ENCODE data around the gene APOBR.

DNA sequence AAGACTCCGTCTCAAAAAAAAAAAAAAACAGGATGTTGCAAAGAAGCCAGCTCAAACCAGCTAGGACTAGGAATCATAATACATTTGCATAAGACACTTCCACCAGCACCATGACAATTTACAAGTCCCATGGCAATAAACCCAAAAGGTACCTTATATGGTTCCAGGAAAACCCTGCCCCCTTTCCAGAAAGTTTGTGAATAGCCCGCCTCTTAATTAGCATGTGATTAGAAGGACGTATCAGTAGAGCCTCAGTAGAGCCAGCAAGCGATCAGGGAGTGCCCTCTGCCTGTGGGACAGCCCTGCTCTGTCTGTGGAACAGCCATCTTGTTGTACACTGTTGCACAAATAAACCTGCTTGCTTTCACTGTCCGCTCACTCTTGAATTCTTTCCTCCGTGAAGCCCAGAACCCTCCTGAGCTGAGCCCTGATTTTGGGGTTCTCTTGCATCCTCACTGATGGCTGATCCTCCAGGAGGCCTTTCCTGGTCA lies 30.3 kb downstream of the APOBR start:
- TF ChIP-seq, protein P1, sequence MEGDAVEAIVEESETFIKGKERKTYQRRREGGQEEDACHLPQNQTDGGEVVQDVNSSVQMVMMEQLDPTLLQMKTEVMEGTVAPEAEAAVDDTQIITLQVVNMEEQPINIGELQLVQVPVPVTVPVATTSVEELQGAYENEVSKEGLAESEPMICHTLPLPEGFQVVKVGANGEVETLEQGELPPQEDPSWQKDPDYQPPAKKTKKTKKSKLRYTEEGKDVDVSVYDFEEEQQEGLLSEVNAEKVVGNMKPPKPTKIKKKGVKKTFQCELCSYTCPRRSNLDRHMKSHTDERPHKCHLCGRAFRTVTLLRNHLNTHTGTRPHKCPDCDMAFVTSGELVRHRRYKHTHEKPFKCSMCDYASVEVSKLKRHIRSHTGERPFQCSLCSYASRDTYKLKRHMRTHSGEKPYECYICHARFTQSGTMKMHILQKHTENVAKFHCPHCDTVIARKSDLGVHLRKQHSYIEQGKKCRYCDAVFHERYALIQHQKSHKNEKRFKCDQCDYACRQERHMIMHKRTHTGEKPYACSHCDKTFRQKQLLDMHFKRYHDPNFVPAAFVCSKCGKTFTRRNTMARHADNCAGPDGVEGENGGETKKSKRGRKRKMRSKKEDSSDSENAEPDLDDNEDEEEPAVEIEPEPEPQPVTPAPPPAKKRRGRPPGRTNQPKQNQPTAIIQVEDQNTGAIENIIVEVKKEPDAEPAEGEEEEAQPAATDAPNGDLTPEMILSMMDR (IDR thresholded peaks at IDR 0.05 in 2 of 3, conservative IDR thresholded peaks at IDR 0.05 in 1 of 3; ENCODE audit: insufficient read depth in 2 of 3, low read depth in 1 of 3, low read length in 3 of 3), result peak; percentile 37 to 58 (median 52); a peak in 5 of 6 replicates
- TF ChIP-seq SMAD3 (CRISPR knock-in tag; conservative IDR thresholded peaks at IDR 0.05), result no peak
- TF ChIP-seq NFIC (IDR thresholded peaks at IDR 0.05), result no peak
- no peak for TF ChIP-seq ZNF75A (CRISPR knock-in tag; IDR thresholded peaks at IDR 0.05)
